Neural crest cell (in vitro differentiated cells): ENCODE measurements around the gene DCHS2. TPM values are rescaled to one million over a fixed set of nuclear protein-coding genes. Genes with fewer than 3 reads are reported as not detected.

Source experiments
- DNase-seq: peaks from one replicate; pipeline ENCODE4 v3.0.0; 2021; ENCODE audit warnings: low read depth, mixed read lengths, low spot score
- H3K27ac Mint-ChIP-seq: one replicate; pipeline ENCODE4 v1.8.0; 2021; ENCODE audit warnings: mild to moderate bottlenecking, mixed read lengths; ENCODE audit not compliant: unreplicated experiment
- H3K27me3 Mint-ChIP-seq: 2 replicates; pipeline ENCODE4 v1.8.0; 2021; ENCODE audit warnings: low read depth, mild to moderate bottlenecking, mixed read lengths
- H3K36me3 Mint-ChIP-seq: 2 replicates; pipeline ENCODE4 v1.8.0; 2021; ENCODE audit warnings: low read depth, mild to moderate bottlenecking, mixed read lengths
- H3K4me1 Mint-ChIP-seq: 2 replicates; pipeline ENCODE4 v1.8.0; 2021; ENCODE audit warnings: mixed read lengths
- H3K4me3 Mint-ChIP-seq: one replicate; pipeline ENCODE4 v1.8.0; 2021; ENCODE audit warnings: mild to moderate bottlenecking, mixed read lengths
- H3K9me3 Mint-ChIP-seq: 2 replicates; pipeline ENCODE4 v1.8.0; 2021; ENCODE audit warnings: mixed read lengths
- total RNA-seq: library from RNA; stranded (reverse); gene quantifications from 2 replicates; pipeline ENCODE4 v1.2.1, GENCODE V29; 2021
- TF ChIP-seq, protein P1 (sequence below): fragments of 200-600 bp; sonication (generic); conservative IDR thresholded peaks from 2 replicates; pipeline ENCODE4 v1.5.0; 2021; ENCODE audit warnings: antibody characterized with exemption, mild to moderate bottlenecking

DCHS2 gene
- total RNA-seq, 1 donor from 2014 or later, result 1.2 TPM

DNA sequence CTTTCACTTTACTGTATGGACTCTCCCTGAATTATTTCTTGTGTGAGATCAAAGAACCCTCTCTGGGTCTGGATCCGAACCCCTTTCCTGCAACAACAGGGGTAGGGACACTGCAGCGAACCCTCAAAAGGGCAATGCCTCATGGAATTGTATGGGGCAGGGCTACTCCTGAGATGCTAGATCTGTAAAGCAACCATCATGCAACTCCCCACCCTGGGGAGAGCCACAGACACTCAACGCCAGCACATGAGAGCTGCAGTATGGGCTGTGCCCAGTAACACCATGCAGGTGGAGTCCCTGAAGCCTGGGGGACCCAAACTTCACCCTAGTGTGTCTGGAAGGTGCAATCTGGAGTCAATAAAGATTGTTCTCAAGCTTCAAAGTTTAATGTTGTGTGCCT, 304.7 kb downstream of the DCHS2 start:
- Mint-ChIP-seq H3K27ac (no peak overlapping the region), H3K4me3 (no peak overlapping the region), H3K27me3 (no peaks in the 10 kb centered on the region), H3K9me3 (peaks cover 5% of the 10 kb centered on the region), H3K4me1 (no peaks in the 10 kb centered on the region), H3K36me3 (no peaks in the 10 kb centered on the region)
- TF ChIP-seq, protein P1, sequence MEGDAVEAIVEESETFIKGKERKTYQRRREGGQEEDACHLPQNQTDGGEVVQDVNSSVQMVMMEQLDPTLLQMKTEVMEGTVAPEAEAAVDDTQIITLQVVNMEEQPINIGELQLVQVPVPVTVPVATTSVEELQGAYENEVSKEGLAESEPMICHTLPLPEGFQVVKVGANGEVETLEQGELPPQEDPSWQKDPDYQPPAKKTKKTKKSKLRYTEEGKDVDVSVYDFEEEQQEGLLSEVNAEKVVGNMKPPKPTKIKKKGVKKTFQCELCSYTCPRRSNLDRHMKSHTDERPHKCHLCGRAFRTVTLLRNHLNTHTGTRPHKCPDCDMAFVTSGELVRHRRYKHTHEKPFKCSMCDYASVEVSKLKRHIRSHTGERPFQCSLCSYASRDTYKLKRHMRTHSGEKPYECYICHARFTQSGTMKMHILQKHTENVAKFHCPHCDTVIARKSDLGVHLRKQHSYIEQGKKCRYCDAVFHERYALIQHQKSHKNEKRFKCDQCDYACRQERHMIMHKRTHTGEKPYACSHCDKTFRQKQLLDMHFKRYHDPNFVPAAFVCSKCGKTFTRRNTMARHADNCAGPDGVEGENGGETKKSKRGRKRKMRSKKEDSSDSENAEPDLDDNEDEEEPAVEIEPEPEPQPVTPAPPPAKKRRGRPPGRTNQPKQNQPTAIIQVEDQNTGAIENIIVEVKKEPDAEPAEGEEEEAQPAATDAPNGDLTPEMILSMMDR, result no peak
- no peak for DNase-seq

DNA sequence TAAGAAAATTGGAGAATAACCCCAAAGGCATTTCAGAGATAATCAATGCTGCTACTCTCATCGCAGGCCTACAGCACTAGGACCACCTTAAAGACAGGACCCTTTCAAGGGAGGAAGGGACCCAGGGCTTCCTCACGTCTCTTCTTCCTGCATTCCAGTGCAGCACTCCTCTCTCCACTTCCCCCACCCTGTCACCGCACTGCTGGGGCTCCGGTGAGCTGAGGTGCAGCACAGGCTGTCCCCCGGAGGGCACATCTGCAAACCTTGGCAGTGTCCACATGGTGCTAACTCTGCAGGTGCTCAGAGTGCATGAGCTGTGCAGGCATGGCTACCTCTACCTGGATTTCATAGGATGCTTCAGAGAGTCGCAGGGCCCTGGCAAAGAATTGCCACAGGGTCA, 305.6 kb downstream of the DCHS2 start:
- TF ChIP-seq, protein P1, result no peak
- Mint-ChIP-seq H3K36me3 (no peaks in the 10 kb centered on the region), H3K27me3 (no peaks in the 10 kb centered on the region)

DNA sequence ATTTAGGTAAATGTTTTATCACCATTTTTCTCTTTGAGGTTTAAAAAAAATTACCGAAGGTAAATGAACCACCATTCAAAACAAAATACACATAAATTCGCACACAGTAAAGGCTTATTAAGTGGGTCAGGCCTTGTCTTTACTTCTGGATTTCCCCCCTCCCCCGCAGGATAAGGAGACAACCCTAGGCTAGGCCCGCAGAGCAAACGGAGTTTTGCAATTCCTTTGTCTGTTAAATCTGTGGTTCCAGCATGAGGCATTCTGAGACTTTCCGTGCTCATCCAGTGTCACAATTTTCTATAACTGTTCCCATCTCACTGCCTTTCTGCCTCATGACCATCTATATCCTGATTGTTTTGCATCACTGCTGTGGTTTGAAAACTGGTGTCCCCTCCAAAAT, 307.4 kb downstream of the DCHS2 start:
- DNase-seq, result no peak
- Mint-ChIP-seq H3K36me3 (no peaks in the 10 kb centered on the region), H3K4me1 (no peaks in the 10 kb centered on the region), H3K4me3 (no peak overlapping the region), H3K27ac (no peak overlapping the region), H3K9me3 (peaks cover 5% of the 10 kb centered on the region), H3K27me3 (no peaks in the 10 kb centered on the region)
- TF ChIP-seq, protein P1, result no peak

More for the DNA sequence above, 305.6 kb downstream of the DCHS2 start:
- Mint-ChIP-seq H3K4me3 (no peak overlapping the region), H3K9me3 (peaks cover 5% of the 10 kb centered on the region), H3K4me1 (no peaks in the 10 kb centered on the region), H3K27ac (no peak overlapping the region)
- DNase-seq, result no peak

- H3K4me3 Mint-ChIP-seq, result no peak overlapping the region
- peaks cover 5% of the 10 kb centered on the region for H3K9me3 Mint-ChIP-seq
- TF ChIP-seq, protein P1, result no peak
- no peaks in the 10 kb centered on the region for H3K36me3 Mint-ChIP-seq
- H3K27me3 Mint-ChIP-seq, result no peaks in the 10 kb centered on the region
- H3K4me1 Mint-ChIP-seq, result no peaks in the 10 kb centered on the region
- H3K27ac Mint-ChIP-seq, result no peak overlapping the region
- no peak for DNase-seq
Measured at GRCh38 chr4:154183264-154183663, 308.3 kb downstream of the DCHS2 start.

Other genes starting within 250 kb of the DCHS2 start
- gene PLRG1, start 58.6 kb upstream of the DCHS2 start, total RNA-seq, result 93.3 and 103 TPM in 2 replicates
- not detected in 2 replicates for gene FGB, start 71.2 kb upstream of the DCHS2 start, total RNA-seq
- gene FGA, start 98.9 kb upstream of the DCHS2 start, total RNA-seq, result not detected in 2 replicates
- not detected in 2 replicates for gene FGG, start 120.9 kb upstream of the DCHS2 start, total RNA-seq